Heart left ventricle (tissue), 16 donors: ENCODE data around the gene PER1. TPM values are rescaled to one million over a fixed set of nuclear protein-coding genes. Genes with fewer than 3 reads are reported as not detected.

Experiments
- ATAC-seq, 4 donors: fragments of 200-7000 bp; cut with Tn5 transposase; one replicate each; pipeline ENCODE4 v1.9.1; 2020 to 2022; ENCODE audit warnings: moderate library complexity in 4 of 4, mild to moderate bottlenecking in 3 of 4, moderate number of reproducible peaks in 1 of 4
- DNase-seq, 5 donors: peaks; one replicate each; pipeline ENCODE4 v3.0.0-alpha.2; 2020
- H3K27ac ChIP-seq, 12 donors: fragments of 200-600 bp; sonication (generic) in 4 of 12; one replicate each; pipeline versions ENCODE4 v1.5.0 to v1.8.0; 2016 to 2022; ENCODE audit warnings: mild to moderate bottlenecking in 2 of 12
- H3K27me3 ChIP-seq, 9 donors: fragments of 200-600 bp; sonication (generic) in 2 of 9; one replicate each; pipeline versions ENCODE4 v1.5.1 to v1.8.0; 2016 to 2022; ENCODE audit warnings: mild to moderate bottlenecking in 3 of 9
- H3K36me3 ChIP-seq, 9 donors: fragments of 200-600 bp; sonication (generic) in 2 of 9; one replicate each; pipeline versions ENCODE4 v1.5.0 to v1.8.0; 2018 to 2022; ENCODE audit warnings: mild to moderate bottlenecking in 2 of 9
- H3K4me1 ChIP-seq, 12 donors: fragments of 200-600 bp; sonication (generic) in 4 of 12; one replicate each; pipeline versions ENCODE4 v1.5.0 to v1.8.0; 2016 to 2022; ENCODE audit warnings: mild to moderate bottlenecking in 3 of 12
- H3K4me3 ChIP-seq, 12 donors: fragments of 200-600 bp; sonication (generic) in 4 of 12; one replicate each; pipeline versions ENCODE4 v1.5.0 to v1.8.0; 2017 to 2022; ENCODE audit warnings: mild to moderate bottlenecking in 9 of 12, moderate library complexity in 4 of 12
- H3K9me3 ChIP-seq, 12 donors: fragments of 200-600 bp; sonication (generic) in 4 of 12; one replicate each; pipeline versions ENCODE4 v1.5.0 to v1.8.0; 2016 to 2022; ENCODE audit warnings: mild to moderate bottlenecking in 1 of 12
- CTCF ChIP-seq, 12 donors: fragments of 200-600 bp; sonication (generic) in 4 of 12; IDR thresholded peaks; one replicate each; pipeline versions ENCODE4 v1.5.0 to v1.8.0; 2018 to 2022; ENCODE audit warnings: antibody characterized with exemption in 12 of 12, mild to moderate bottlenecking in 5 of 12
- POLR2A ChIP-seq, 2 donors: fragments of 450-650 bp; IDR thresholded peaks; one replicate each; pipeline ENCODE4 v1.6.1; 2017; ENCODE audit warnings: antibody characterized with exemption in 2 of 2, mild to moderate bottlenecking in 2 of 2, moderate library complexity in 2 of 2
- WGBS, 4 donors: extraction: QIAGEN DNeasy Blood & Tissue Kit in 2 of 4; methylation state at CpG; one replicate each; pipeline versions ENCODE4 v1.1.5 to v1.1.7; 2013 to 2018; 5-methylcytosine and 5-hydroxymethylcytosine counted together
- intact Hi-C, 10 donors: fragments of 100-400 bp; cut with DNase I; formaldehyde crosslinking; loops; one replicate each; pipeline versions ENCODE4 v1.11.1 to v1.14.2; 2022
- polyA plus RNA-seq, 2 donors: library from polyadenylated mRNA; stranded (reverse); fragments of 200-250 nt; gene quantifications; one replicate each; pipeline ENCODE4 v1.2.3, GENCODE V29; 2013
- total RNA-seq, 9 donors: library from RNA; depleted of rRNA in 2 of 9; stranded (reverse); fragments of >200 nt in 2 of 9; fragmentation: NEBNext Ultra II Directional in 3 of 9; extraction: Animal tissue kit (Norgen Biotek cat#: 25700) in 3 of 9; gene quantifications; one replicate each; pipeline versions ENCODE4 v1.1.0 to v1.2.4, GENCODE V29; 2016 to 2023
- donor health status: ischemic (EF 13 %, LVEDD 7.1; RV severe dilation, severe dysfunction).
- donor health status: healthy with polysubstance abuse.
- donor health status: DM: no; HTN: yes; CAD: no.
- donor health status: DM: no; HTN: no; CAD: no.
- donor health status: ischemic (EF 25% LVEDD 6.9; RV normal size, moderate dysfunction).
- donor health status: ischemic (EF 25% LVEDD 5.7; RV mildly dilated, moderate dysfunction).
- donor health status: healthy.
- donor health status: DM: yes; HTN: yes; CAD: no.
- donor health status: ischemic (EF 35%, LVEDD 5.7; RV mildly dilated, moderate dysfunction).
- donor health status: nonischemic (EF 11% LVEDD 7.7; RV severe dilation, severe dysfunction).
- donor health status: DM: yes; HTN: yes; CAD: no.
- donor health status: PGD.
- donor health status: ischemic (EF 29% LVEDD 5.4; RV normal size, mild dysfunction).
- donor health status: nonischemic (EF 23%, LVEDD 6.1; RV moderate dilation, normal function).

Gene PER1
- total and polyA plus RNA-seq, 11 donors, result 40.2 to 164 (median 92.1) TPM

- H3K4me3 ChIP-seq, result no peak overlapping the region
- no peaks in the 10 kb centered on the region for H3K9me3 ChIP-seq
- DNase-seq (peak in 1 of 5 donors; percentile 34), ATAC-seq (no peak)
- H3K27me3 ChIP-seq, result no peaks in the 10 kb centered on the region
- H3K4me1 ChIP-seq, result peaks cover 14 to 73% (median 34%) of the 10 kb centered on the region in 12 donors
- peaks cover 9 to 80% (median 79%) of the 10 kb centered on the region in 9 donors for H3K36me3 ChIP-seq
- H3K27ac ChIP-seq, result peak overlapping the region in 6 of 12 donors; percentile 17 to 100 (median 44)
- WGBS, 4 donors, result 84 to 92% (median 90%) methylated on average over 13 of the region's 13 CpGs
- intact Hi-C loops, result loop anchor here in 1 of 10 donors (10.0 kb wide), 1 partner anchor 303 kb away; no protein-coding TSS in a partner anchor
- no peak for TF ChIP-seq CTCF (IDR thresholded peaks at IDR 0.05)
- TF ChIP-seq POLR2A (IDR thresholded peaks at IDR 0.05), result no peak
Measured at GRCh38 chr17:8147805-8148404, 4.3 kb downstream of the PER1 start.

- Histone ChIP-seq H3K9me3 (no peaks in the 10 kb centered on the region), H3K4me3 (no peak overlapping the region), H3K27ac (peak overlapping the region in 7 of 12 donors; percentile 17 to 100 (median 47)), H3K36me3 (peaks cover 14 to 86% (median 85%) of the 10 kb centered on the region in 9 donors), H3K4me1 (peaks cover 10 to 68% (median 29%) of the 10 kb centered on the region in 12 donors), H3K27me3 (no peaks in the 10 kb centered on the region)
- intact Hi-C loops, result loop anchor here in 1 of 10 donors (10.0 kb wide), 1 partner anchor 302 kb away; no protein-coding TSS in a partner anchor
- DNase-seq (peak in 2 of 5 donors; percentile 15 to 56), ATAC-seq (no peak)
- no peak for TF ChIP-seq CTCF (IDR thresholded peaks at IDR 0.05)
- no peak for TF ChIP-seq POLR2A (IDR thresholded peaks at IDR 0.05)
- WGBS, 4 donors, result 86 to 91% (median 87%) methylated on average over 20 to 26 of the region's 26 CpGs
Measured at GRCh38 chr17:8147141-8147804, 4.9 kb downstream of the PER1 start.

- Histone ChIP-seq H3K4me1 (peaks cover 10 to 74% (median 27%) of the 10 kb centered on the region in 12 donors), H3K4me3 (no peak overlapping the region), H3K27ac (peak overlapping the region in 6 of 12 donors; percentile 17 to 100 (median 49)), H3K27me3 (no peaks in the 10 kb centered on the region), H3K9me3 (no peaks in the 10 kb centered on the region), H3K36me3 (peaks cover 14 to 94% (median 93%) of the 10 kb centered on the region in 9 donors)
- peak in 1 of 5 donors; percentile 25 for DNase-seq
- 89 to 93% (median 93%) methylated on average over 14 of the region's 14 CpGs for WGBS, 4 donors
- intact Hi-C loops, result loop anchor here in 1 of 10 donors (10.0 kb wide), 1 partner anchor 302 kb away; no protein-coding TSS in a partner anchor
- ATAC-seq, result no peak
- TF ChIP-seq POLR2A (IDR thresholded peaks at IDR 0.05), result no peak
- no peak for TF ChIP-seq CTCF (IDR thresholded peaks at IDR 0.05)
Measured at GRCh38 chr17:8146381-8147140, 5.6 kb downstream of the PER1 start.
